ENCODE results near the gene BMP2K.

The BMP2K gene

DNA sequence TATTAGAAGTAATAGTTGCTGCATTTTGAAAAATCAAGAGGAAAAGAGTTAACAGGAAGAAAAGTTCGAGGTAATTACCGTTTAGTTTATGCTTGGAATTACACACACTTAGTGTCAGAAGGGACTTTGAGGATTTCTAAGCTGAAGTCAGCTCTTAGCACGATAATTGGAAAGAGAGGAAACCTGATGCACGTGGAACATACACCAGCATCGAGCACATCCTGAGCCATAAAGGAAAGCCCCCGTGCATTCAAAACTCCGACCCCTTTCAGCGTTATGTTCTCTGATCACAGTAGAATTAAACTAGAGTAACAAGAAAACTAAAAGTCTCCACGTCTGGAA is 163.5 kb downstream of the BMP2K start:
- no peak for DNase-seq

DNA sequence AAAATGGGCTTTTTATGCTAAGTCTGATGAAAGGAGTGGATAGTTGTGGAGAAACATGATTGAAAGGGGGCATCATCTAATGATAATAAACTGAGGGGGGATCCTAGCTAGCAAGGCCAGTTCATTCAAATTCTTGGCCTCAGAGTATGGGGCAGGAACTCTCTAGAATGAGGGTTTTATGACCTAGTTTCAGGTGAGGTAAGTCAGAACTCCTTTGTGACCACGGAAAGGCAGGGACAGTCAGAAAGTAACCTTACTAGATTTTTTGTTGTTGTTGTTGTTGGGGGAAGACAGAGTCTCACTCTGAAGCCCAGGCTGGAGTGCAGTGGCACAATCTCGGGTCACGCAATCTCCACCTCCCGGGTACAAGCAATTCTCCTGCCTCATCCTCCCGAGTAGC is 164.6 kb downstream of the BMP2K start:
- no peak for DNase-seq

DNA sequence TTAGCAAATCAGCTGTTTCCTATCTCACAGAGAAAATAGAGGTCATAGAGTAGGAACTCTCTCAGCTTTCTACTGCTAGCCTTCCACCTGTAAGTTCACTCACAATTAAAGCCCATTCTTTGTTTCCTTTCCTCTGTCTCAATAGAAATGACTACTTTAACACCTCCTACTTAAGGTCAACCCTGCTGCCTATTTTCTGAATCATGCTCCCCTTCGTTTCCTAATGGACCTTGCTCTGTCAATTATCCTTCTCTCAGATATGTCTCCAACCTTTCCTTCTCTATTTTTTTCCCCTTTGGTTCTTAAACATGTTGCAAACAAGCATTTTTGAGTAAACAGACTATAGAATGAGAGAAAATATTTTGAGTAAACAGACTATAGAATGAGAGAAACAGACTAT is 168.2 kb downstream of the BMP2K start:
- DNase-seq, result no peak

DNA sequence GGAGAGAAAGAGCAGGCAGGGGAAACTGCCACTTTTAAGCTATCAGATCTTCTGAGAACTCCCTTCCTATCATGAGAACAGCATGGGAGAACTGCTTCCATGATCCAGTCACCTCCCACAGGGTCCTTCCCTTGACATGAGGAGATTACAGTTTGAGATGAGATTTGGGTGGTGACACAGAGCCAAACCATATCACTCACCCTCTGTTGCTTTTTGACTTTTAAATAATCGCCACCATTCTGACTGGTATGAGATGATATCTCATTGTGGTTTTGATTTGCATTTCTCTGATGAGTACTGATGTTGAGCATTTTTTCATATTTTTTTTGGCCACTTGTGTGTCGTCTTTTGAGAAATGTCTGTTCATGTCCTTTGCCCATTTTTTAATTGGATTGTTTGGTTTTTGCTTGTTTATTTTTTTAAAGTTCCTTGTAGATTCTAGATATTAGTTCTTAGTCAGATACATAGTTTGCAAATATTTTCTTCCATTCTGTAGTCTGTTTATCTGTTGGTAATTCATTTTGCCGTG is 169.6 kb downstream of the BMP2K start:
- DNase-seq, result no peak

DNA sequence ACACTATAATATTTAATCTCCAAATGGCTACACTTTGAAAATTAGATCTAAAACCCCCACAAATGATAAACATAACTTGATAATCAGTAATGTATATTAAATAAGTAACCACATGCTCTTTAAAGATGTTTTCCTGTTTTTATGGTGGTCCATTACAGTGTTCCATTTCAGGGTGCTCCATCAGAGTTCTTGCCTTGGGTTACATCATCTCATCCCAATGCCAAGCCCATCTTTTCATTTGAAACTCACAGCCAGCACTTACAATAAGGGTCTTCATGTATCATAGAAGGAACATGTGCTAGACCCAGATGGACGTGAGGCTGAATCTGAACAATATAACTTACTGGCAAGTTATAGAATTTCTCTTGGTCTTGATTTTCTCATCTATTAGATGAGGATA is 173.6 kb downstream of the BMP2K start:
- DNase-seq, result no peak

DNA sequence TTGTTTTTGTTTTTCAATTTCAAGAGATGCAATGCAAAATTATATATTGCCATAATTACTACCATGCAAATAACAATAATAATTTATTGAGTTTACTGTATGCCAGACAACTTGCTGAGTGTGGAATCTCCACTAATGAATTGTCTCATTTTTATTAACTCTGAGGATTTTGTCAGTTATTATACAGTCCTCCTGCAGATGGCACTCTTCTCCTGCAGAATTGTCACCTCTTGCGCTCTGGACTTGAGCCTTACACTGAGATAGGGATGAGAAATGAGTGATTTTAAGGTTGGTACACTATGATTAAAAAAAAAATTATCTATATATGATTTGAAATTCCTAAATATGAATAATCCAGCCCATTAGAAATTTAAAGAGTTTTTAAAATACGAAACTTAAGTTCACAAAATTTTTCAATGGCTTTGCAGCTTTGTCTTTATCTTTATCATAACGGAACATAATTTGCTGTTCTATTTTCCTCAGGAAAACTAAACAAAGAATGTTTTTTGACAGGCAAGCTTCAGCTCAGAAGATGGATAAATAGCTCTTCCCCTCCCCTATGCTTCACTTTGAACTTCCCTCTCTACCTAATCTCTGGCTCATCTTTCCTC is 175.8 kb downstream of the BMP2K start:
- peak; percentile 34 for DNase-seq

DNA sequence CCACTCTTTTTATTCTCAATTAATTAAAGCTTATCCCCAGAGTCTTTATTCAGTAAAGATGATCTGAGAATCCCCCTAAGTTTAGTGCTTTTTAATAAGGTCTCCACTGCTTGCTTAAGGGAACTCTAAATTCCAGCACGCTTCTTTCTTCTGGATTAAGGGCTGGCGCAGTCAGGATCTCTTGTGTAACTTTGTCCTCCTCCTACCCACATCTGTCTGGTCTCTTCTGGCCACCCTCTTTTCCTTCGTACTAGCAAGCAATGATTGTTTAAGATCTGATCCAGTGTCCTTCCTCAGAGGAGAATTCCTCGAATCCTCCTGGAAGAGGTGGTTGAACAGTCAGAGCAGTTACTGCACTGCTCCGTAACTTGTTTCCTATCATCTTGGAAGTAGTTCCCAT is 177.1 kb downstream of the BMP2K start:
- no peak for DNase-seq

DNA sequence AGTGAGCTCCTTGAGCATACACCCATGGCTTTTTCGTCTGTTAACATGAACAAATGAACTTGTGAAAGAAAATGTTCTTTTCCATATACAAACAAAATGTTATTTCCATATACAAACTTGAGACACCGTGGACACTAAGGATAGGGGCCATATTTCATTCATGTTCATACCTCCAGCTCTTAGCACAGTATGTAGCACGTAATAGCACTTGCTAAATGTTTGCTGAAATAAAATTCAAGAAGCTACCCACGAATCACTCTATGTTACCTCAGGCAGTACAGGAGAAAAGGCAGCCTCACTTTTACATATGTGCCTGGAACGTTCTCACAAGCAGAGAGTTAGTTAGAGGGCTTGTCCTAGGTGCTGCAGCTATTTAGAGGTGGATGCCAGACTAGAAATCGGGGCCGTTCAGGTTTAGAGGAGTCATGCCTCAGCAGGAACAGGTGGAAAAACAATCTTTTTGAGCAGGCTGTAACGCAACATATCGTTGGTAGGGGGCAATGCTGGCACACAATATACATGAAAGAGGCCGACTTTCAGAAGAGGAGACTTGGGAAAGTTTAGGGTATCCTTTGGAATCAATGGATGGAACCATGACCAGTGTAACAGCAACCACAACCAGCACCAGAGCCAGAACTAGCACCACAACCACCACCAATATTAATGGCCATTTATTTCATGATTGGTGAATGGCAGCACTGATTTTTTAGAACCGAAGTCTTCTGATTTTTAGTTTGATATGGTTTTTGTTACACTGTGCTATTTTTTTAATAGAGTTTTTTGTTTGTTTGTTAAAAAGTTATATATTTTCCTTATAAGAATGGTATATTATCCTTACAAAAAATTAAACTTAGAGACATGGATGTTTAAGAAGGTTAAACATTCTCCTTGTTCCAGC is 177.9 kb downstream of the BMP2K start:
- DNase-seq, result no peak

DNA sequence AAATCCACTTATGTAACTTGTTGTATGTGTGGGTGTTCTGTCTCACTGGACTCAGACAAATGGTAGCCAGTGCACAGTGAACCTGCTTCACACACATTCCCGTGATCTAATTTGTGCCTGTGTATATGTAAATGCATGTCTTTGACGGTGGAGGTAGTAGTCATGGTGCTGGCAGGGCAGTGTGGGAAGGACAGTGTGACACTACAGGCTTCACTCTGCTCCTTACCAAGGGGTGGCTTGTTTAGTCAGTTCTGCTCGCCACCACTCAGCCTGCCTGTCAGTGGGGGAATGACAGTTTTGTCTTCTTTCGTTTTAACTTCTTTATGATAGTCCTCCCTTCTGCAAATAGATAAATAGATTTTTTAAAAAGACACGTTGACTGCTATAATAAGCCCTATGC is 180.8 kb downstream of the BMP2K start:
- no peak for DNase-seq

DNA sequence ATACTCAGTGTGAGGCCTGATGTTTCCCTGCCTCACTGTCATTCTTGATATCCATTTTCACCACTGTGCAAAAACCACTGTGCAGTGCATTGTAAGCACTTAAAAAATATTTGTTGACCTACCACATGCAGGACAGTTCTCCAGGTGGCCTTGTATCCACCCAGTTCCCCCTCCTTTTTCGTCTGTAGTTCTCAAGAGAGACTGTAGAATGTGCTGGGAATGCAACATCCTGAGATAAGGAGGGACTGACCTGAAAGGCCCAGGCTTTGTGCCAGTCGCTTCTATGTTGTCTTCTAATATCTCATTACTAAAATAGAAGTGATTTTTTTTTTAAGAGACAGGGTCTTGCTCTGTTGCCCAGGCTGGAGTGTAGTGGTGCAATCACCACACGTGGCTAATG is 184.8 kb downstream of the BMP2K start:
- DNase-seq, result no peak

Measured in stimulated activated CD8-positive, alpha-beta memory T cell treated with anti-CD3 and anti-CD28 coated beads, Interleukin-4, amount 100 ng/mL, for 48 hours (primary cell).